ENCODE data around the gene PHPT1. TPM values are rescaled to one million over a fixed set of nuclear protein-coding genes. Genes with fewer than 3 reads are reported as not detected.

The PHPT1 gene
- total and polyA plus RNA-seq, 2 experiments from 2014 or later, result 86.2 to 437 TPM

GRCh38 chr9:136831002-136831719 is 18.0 kb upstream of the PHPT1 start:
- no peaks in the 10 kb centered on the region for H3K79me2 ChIP-seq (replicated peaks; ENCODE audit: insufficient read depth)
- no peaks in the 10 kb centered on the region; the same call in 2 of the 3 replicates for H3K9me3 Mint-ChIP-seq
- no peak overlapping the region for H2AFZ ChIP-seq
- H3K4me2 ChIP-seq, result no peak overlapping the region
- ATAC-seq (no peak), DNase-seq (ENCODE audit: low spot score) (no peak)
- H3K36me3 Mint-ChIP-seq (ENCODE audit: low read depth), result peaks cover 33% of the 10 kb centered on the region
- no peaks in the 10 kb centered on the region for H3K4me1 Mint-ChIP-seq
- no peaks in the 10 kb centered on the region for H3K4me1 ChIP-seq (ENCODE audit: insufficient read depth)
- no peaks in the 10 kb centered on the region for H3K27me3 ChIP-seq (ENCODE audit: insufficient read depth)
- no peak overlapping the region for H3K4me3 ChIP-seq
- no peak overlapping the region for H3K27ac Mint-ChIP-seq
- H3K27ac ChIP-seq (ENCODE audit: low read depth), result no peak overlapping the region
- H3F3A ChIP-seq (replicated peaks; ENCODE audit: low read depth), result peaks cover 5% of the 10 kb centered on the region; the same call in 1 of the 2 replicates
- H4K20me1 ChIP-seq (replicated peaks; ENCODE audit: insufficient read depth), result peaks cover 6% of the 10 kb centered on the region; the same call in 1 of the 2 replicates
- no peaks in the 10 kb centered on the region for H3K9me2 ChIP-seq (ENCODE audit: insufficient read depth)
- no peaks in the 10 kb centered on the region for H3K36me3 ChIP-seq (ENCODE audit: insufficient read depth)
- H3K4me3 Mint-ChIP-seq, result no peak overlapping the region
- peaks cover 12% of the 10 kb centered on the region for H3K27me3 Mint-ChIP-seq (ENCODE audit: insufficient read depth, low read depth, poor library complexity)
- TF ChIP-seq ETS1 (IDR thresholded peaks at IDR 0.05) (no peak), POLR2AphosphoS5 (IDR thresholded peaks at IDR 0.05; ENCODE audit: low read depth) (no peak), JUNB (IDR thresholded peaks at IDR 0.05; ENCODE audit: unreplicated experiment) (no peak), ZNF114 (CRISPR knock-in tag; IDR thresholded peaks at IDR 0.05) (no peak), EZH2phosphoT487 (IDR thresholded peaks at IDR 0.05; ENCODE audit: unreplicated experiment) (no peak), EZH2 (IDR thresholded peaks at IDR 0.05; ENCODE audit: low read depth, unreplicated experiment) (no peak), CREB1 (CRISPR knock-in tag; IDR thresholded peaks at IDR 0.05; ENCODE audit: low read depth) (no peak), STAT1 (IDR thresholded peaks at IDR 0.05; ENCODE audit: unreplicated experiment) (no peak), ZNF462 (CRISPR knock-in tag; IDR thresholded peaks at IDR 0.05) (no peak)

Measured in GM23338 (cell line).